Occipital lobe (tissue), 2 donors: ENCODE data around the gene VPS51. TPM values are rescaled to one million over a fixed set of nuclear protein-coding genes. Genes with fewer than 3 reads are reported as not detected.

Source experiments
- DNase-seq: peaks from one replicate; lab custom pipeline; 2025; lab: John Stamatoyannopoulos, UW
- total RNA-seq: library from RNA; depleted of rRNA; stranded (reverse); fragments of >200 nt; gene quantifications from one replicate; pipeline ENCODE4 v1.2.3, GENCODE V29; 2014

VPS51 gene
- total RNA-seq, 1 donor from 2014 or later, result 215 TPM

GRCh38 chr11:65104628-65105027, 8.6 kb downstream of the VPS51 start:
- DNase-seq, result no peak

- no peak for DNase-seq
Observed at GRCh38 chr11:65107078-65107477, 11.1 kb downstream of the VPS51 start.

- no peak for DNase-seq
Observed at GRCh38 chr11:65107751-65108468, 11.9 kb downstream of the VPS51 start.

DNA sequence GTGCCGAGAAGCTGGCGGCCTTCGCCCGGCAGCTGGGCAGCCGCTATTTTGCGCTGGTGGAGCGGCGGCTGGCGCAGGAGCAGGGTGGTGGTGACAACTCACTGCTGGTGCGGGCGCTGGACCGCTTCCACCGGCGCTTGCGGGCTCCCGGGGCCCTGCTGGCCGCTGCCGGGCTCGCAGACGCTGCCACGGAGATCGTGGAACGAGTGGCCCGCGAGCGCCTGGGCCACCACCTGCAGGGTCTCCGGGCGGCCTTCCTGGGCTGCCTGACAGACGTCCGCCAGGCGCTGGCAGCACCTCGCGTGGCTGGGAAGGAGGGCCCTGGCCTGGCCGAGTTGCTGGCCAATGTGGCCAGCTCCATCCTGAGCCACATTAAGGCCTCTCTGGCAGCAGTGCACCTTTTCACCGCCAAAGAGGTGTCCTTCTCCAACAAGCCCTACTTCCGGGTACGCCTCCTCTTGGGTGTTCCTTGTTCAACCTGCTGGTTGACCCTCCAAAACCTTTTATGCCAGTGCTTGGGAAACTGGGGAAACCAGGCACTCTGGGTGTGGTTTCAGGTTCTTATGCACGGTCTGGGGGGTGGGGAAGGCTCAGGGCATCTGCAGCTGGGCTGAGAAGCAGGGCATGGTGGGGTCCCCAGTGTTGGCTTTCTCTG, 12.6 kb downstream of the VPS51 start:
- no peak for DNase-seq

DNA sequence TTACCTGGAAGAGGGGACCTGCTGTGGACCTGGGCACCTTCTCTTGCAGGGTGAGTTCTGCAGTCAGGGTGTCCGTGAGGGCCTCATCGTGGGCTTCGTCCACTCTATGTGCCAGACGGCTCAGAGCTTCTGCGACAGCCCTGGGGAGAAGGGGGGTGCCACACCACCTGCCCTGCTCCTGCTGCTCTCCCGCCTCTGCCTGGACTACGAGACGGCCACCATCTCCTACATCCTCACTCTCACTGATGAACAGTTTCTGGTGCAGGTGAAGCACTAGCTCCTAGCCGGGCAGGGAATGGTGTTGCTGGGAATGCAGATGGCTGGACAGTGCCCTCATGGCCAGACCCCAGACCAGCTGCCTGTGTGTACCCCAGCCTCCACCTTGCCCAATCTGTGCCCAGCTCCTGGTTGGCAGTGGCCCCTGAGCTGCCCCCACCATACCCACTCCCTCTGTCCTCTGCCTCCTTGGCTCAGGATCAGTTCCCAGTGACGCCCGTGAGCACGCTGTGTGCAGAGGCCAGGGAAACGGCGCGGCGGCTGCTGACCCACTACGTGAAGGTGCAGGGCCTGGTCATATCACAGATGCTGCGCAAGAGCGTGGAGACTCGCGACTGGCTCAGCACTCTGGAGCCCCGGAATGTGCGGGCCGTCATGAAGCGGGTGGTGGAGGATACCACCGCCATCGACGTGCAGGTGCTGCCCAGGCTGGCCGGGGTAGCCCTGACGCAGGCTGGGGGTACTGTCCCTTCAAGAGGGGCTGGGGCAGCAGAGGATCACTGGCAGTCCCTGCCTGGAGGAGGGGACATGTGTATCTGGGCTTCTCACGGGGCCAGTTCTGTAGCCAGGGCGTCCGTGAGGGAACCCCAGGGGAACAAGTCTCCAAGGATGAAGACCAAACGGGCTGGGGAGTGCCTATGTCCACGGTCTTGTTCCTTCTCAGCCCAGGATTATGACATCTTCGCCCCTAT, 13.5 kb downstream of the VPS51 start:
- DNase-seq, result no peak

- DNase-seq, result peak; percentile 81
Observed at GRCh38 chr11:65110354-65110861, 14.4 kb downstream of the VPS51 start.

DNA sequence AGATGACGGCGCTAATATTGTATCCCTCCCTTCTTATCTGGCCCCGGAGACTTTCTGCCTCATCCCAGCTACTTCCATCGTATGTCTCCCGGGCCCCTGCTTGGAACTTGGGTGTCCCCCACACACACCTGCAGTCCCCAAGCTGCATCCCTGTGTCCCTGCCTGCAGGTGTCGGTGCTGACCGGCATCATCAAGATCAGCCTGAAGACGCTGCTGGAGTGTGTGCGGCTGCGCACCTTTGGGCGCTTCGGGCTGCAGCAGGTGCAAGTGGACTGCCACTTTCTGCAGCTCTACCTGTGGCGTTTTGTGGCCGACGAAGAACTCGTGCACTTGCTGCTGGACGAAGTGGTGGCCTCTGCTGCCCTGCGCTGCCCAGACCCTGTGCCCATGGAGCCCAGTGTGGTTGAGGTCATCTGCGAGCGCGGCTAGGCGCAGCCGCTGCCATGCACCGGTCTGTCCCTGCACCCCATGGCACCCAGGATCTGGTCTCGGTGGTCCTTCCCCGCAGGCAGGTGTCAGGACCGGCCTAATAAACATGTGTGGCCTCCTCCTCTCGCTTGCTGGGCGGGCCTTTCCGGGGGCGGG, 15.2 kb downstream of the VPS51 start:
- no peak for DNase-seq

- DNase-seq, result peak; percentile 96
Observed at GRCh38 chr11:65111744-65112545, 15.9 kb downstream of the VPS51 start, which contains the start of gene TM7SF2. TM7SF2 (plus strand) TSS chr11:65111872; CDS start chr11:65112016, 144 bp downstream.

GRCh38 chr11:65112546-65113360, 16.7 kb downstream of the VPS51 start:
- DNase-seq, result peak; percentile 34

DNA sequence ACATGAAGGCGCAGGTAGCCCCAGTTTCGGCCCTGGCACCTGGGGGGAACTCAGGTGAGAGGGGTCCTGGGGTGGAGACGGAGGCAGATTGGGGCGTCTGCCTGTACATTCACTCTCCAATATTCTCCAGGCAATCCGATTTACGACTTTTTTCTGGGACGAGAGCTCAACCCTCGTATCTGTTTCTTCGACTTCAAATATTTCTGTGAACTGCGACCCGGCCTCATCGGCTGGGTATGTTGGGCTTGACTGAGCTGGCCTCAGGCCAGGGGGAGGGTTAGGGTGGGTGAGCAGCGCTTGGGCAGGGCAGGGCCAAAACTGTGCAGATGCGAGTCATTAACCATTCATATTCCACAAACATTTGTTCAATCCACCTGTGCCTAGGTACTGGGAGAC, 17.3 kb downstream of the VPS51 start:
- no peak for DNase-seq

- no peak for DNase-seq
Observed at GRCh38 chr11:65113839-65114238, 17.8 kb downstream of the VPS51 start.

DNA sequence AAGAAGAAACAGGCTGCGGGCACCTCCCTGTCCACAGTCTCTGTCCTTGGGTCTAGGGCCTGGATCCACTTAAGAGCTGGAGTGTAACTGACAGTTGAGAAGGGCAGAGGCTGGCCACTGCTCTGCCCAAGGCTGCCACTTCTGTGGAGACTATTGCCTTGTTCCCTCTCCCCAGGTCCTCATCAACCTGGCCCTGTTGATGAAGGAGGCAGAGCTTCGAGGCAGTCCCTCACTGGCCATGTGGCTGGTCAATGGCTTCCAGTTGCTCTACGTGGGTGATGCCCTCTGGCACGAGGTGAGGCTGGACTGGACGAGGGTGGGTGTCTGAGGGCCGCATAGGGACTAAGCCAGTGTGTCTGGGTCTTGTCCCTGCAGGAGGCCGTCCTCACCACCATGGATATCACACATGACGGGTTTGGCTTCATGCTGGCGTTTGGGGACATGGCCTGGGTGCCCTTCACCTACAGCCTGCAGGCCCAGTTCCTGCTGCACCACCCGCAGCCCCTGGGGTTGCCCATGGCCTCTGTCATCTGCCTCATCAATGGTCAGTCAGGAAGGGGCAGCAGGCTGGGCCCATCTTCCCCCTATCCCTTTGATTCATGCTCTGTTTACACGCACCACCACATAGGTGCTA, 18.6 kb downstream of the VPS51 start:
- no peak for DNase-seq

GRCh38 chr11:65115361-65116082, 19.5 kb downstream of the VPS51 start:
- no peak for DNase-seq

DNA sequence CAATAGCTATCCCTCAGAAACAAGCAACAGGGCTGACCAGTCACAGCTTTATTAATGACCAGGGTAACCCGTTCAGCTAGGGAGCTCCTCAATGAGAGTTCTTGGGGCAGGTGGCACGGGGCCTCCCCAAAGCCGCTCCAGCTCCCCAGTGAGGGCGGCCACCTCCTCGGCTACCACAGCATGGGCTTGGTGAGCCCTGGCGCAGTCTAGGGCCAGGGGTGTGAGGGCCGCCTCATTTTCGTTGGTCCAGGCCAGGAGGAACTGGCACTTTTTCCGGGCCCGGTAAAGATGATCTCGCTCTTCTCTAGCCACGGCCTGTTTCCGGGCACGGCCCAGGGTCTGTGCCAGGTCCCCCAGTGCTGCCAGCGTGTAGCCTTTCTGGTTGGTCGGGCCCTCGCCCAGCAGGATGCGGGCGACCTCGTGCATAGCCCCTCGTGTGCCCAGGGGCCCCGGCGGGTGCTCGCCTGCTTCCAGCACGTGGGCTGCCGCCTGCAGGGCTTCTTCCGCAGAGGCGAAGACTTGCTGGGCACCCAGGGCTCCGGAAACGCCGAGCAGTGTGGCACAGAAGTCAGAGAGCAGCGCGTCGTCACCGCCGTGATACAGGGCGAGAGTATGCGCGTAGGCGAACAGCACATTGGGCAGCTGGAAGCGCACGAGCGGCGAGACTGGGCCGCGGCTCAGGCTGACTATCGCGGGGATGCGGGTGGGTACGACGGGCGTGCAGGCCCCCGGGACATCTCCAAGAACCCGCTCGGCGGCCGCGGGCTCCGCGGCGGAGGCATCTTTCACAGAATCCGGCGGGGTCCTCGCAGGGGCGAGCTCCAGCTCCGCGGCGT, 20.6 kb downstream of the VPS51 start:
- DNase-seq, result peak; percentile 23

DNA sequence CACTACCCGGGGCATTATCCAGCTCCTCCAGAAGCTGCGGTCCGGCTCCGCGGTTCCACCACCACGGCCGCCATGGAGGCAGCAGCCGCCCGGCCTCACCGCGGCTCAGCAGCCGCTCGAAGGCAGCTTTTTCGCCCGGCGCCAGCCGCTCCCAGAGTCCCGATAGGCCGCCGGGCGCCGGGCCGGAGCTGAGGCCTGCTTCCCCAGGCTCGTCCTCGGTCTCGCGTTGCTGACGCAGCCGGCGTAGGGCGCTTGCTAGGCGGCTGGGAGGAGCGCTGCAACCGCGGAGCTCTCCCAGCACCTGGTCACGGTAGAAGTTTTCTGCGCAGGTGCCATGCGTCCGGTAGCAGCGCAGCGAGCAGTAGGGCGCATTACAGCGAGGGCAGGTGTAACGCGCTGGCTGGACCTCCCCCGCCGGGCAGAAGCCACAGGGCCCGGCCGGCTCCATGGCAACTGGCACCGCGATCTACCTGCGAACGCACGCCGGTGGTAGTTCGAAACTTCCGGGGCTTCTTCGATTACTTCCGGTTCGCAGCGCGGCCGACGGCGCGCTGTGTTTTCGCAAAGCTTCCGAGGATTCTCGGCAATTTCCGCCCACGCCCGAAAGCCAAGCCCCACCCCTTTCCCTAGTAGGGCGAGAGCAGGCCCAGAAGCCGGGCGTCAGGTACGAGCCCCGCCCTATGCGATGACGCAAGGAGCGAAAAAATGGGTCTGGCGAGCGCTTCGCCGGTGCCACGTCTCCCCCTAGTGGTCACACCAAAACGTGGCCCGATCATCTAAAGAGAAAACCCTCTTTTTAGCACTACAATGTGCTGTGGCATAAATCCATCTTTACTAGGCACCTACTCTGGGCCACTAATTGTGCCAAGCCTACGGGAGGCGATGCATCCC, 21.4 kb downstream of the VPS51 start, which contains the start of gene ZNHIT2:
ZNHIT2 (minus strand) TSS at position 496 of the 891 bp plus-strand sequence; CDS start at position 448, 48 bp downstream.
- DNase-seq, result peak; percentile 98
